Colonic mucosa (tissue), 4 donors: Measurements from ENCODE around the gene MFSD2A. TPM values are rescaled to one million over a fixed set of nuclear protein-coding genes. Genes with fewer than 3 reads are reported as not detected.
A peak's percentile ranks its signal among the peaks of the same experiment; 100 is the strongest.

Source experiments
- DNase-seq: peaks from one replicate; pipeline ENCODE4 v3.0.0-alpha.2; 2020
- H3K27ac ChIP-seq: fragments of 200-600 bp; one replicate; pipeline ENCODE4 v1.8.0; 2021
- H3K27me3 ChIP-seq: fragments of 200-600 bp; one replicate; pipeline ENCODE4 v1.8.0; 2021
- H3K36me3 ChIP-seq: fragments of 200-600 bp; one replicate; pipeline ENCODE4 v1.8.0; 2021
- H3K4me1 ChIP-seq: fragments of 200-600 bp; one replicate; pipeline ENCODE4 v1.8.0; 2021; ENCODE audit warnings: mild to moderate bottlenecking
- H3K4me3 ChIP-seq: fragments of 200-600 bp; one replicate; pipeline ENCODE4 v1.8.0; 2021
- H3K9ac ChIP-seq, 2 donors: one replicate each; pipeline ENCODE4 v1.7.0; 2013; ENCODE audit warnings: control low read depth in 2 of 2, low read depth in 2 of 2, low read length in 2 of 2
- H3K9me3 ChIP-seq: fragments of 200-600 bp; one replicate; pipeline ENCODE4 v1.8.0; 2021
- CTCF ChIP-seq: fragments of 200-600 bp; IDR thresholded peaks from one replicate; pipeline ENCODE4 v1.8.0; 2022; ENCODE audit warnings: antibody characterized with exemption, mild to moderate bottlenecking
- intact Hi-C: fragments of 100-400 bp; cut with DNase I; formaldehyde crosslinking; loops from one replicate; pipeline ENCODE4 v1.14.1; 2022
- total RNA-seq, 2 donors: library from RNA; stranded (reverse); fragmentation: NEBNext Ultra II Directional in 1 of 2; extraction: Animal tissue kit (Norgen Biotek cat#: 25700) in 1 of 2; gene quantifications; one replicate each; pipeline ENCODE4 v1.2.1, GENCODE V29; 2021
- donor health status: healthy.
- donor health status: DM: no; HTN: no; CAD: no.
- donor health status: DM: no; HTN: no; CAD: no.

MFSD2A gene
- total RNA-seq, 2 donors from 2014 or later = 15.6 to 27.2 TPM

GRCh38 chr1:39926343-39926793 lies 28.6 kb upstream of the MFSD2A start:
- no peaks in the 10 kb centered on the region for H3K4me1 ChIP-seq
- no peak overlapping the region for H3K9ac ChIP-seq
- intact Hi-C loops = no loop called here
- no peaks in the 10 kb centered on the region for H3K9me3 ChIP-seq
- no peak for DNase-seq
- TF ChIP-seq CTCF = no peak
- no peak overlapping the region for H3K4me3 ChIP-seq
- H3K27me3 ChIP-seq = no peaks in the 10 kb centered on the region
- no peak overlapping the region for H3K27ac ChIP-seq
- no peaks in the 10 kb centered on the region for H3K36me3 ChIP-seq

- no peak for TF ChIP-seq CTCF
- no peak overlapping the region for H3K9ac ChIP-seq
- no peak for DNase-seq
Measured at GRCh38 chr1:39926820-39927219, 28.1 kb upstream of the MFSD2A start.

GRCh38 chr1:39927538-39927937 lies 27.4 kb upstream of the MFSD2A start:
- Histone ChIP-seq H3K4me1 (no peaks in the 10 kb centered on the region), H3K27ac (no peak overlapping the region), H3K36me3 (no peaks in the 10 kb centered on the region), H3K4me3 (no peak overlapping the region), H3K9ac (peak overlapping the region in 1 of 2 donors; percentile 8), H3K27me3 (no peaks in the 10 kb centered on the region), H3K9me3 (no peaks in the 10 kb centered on the region)
- intact Hi-C loops = no loop called here
- DNase-seq = no peak
- TF ChIP-seq CTCF = no peak

More at GRCh38 chr1:39926820-39927219, 28.1 kb upstream of the MFSD2A start:
- Histone ChIP-seq H3K9me3 (no peaks in the 10 kb centered on the region), H3K27me3 (no peaks in the 10 kb centered on the region), H3K4me1 (no peaks in the 10 kb centered on the region), H3K27ac (no peak overlapping the region), H3K4me3 (no peak overlapping the region), H3K36me3 (no peaks in the 10 kb centered on the region)
- intact Hi-C loops = no loop called here

GRCh38 chr1:39928809-39929587 lies 25.9 kb upstream of the MFSD2A start:
- intact Hi-C loops = no loop called here
- no peak for TF ChIP-seq CTCF
- Histone ChIP-seq H3K4me3 (no peak overlapping the region), H3K36me3 (no peaks in the 10 kb centered on the region), H3K27me3 (no peaks in the 10 kb centered on the region), H3K27ac (no peak overlapping the region), H3K4me1 (peaks cover 6% of the 10 kb centered on the region), H3K9ac (no peak overlapping the region), H3K9me3 (no peaks in the 10 kb centered on the region)
- DNase-seq = peak; percentile 35

GRCh38 chr1:39933956-39934941 lies 20.7 kb upstream of the MFSD2A start:
- DNase-seq = peak; percentile 92
- Histone ChIP-seq H3K9ac (peak overlapping the region; percentile 30 to 81), H3K27me3 (no peaks in the 10 kb centered on the region), H3K4me1 (peaks cover 9% of the 10 kb centered on the region), H3K27ac (peak overlapping the region; percentile 84), H3K36me3 (no peaks in the 10 kb centered on the region), H3K9me3 (no peaks in the 10 kb centered on the region), H3K4me3 (no peak overlapping the region)
- intact Hi-C loops = no loop called here
- TF ChIP-seq CTCF = no peak
